PFSK-1 (cell line): ENCODE data around the gene MTUS2.

Experiments
- FOXP2 ChIP-seq: optimal IDR thresholded peaks from 2 replicates; pipeline ENCODE3; 2011; ENCODE audit warnings: borderline replicate concordance, control low read depth, inconsistent platforms; ENCODE audit not compliant: insufficient read depth; ENCODE audit errors: extremely low read length, extremely low read depth
- POLR2AphosphoS5 ChIP-seq: IDR thresholded peaks from 2 replicates; pipeline ENCODE4 v1.6.1; 2012; ENCODE audit warnings: low read depth, mild to moderate bottlenecking, control low read depth, low read length, moderate library complexity
- REST ChIP-seq, 2 experiments: IDR thresholded peaks; 2 replicates each; pipeline versions ENCODE4 v1.6.1 to v1.8.0; 2011 to 2012; ENCODE audit warnings: low read depth in 2 of 2, low read length in 2 of 2, control low read depth in 1 of 2, inconsistent platforms in 1 of 2, mild to moderate bottlenecking in 1 of 2, moderate library complexity in 1 of 2; ENCODE audit not compliant: insufficient read depth in 1 of 2
- SIN3A ChIP-seq: IDR thresholded peaks from 2 replicates; pipeline ENCODE4 v1.6.1; 2012; ENCODE audit warnings: mild to moderate bottlenecking, low read length, moderate library complexity, borderline replicate concordance; ENCODE audit not compliant: insufficient read depth
- TAF1 ChIP-seq: IDR thresholded peaks from 2 replicates; pipeline ENCODE4 v1.6.1; 2012; ENCODE audit warnings: low read length, control low read depth, borderline replicate concordance; ENCODE audit not compliant: insufficient read depth

MTUS2 gene

GRCh38 chr13:29510651-29511084, 690.5 kb downstream of the MTUS2 start:
- TF ChIP-seq SIN3A, result no peak
- TF ChIP-seq FOXP2, result no peak
- no peak for TF ChIP-seq POLR2AphosphoS5
- no peak for TF ChIP-seq REST (IDR thresholded peaks at IDR 0.05; ENCODE audit: insufficient read depth in 1 of 2, low read depth in 2 of 2, low read length in 2 of 2)
- no peak for TF ChIP-seq TAF1

- no peak for TF ChIP-seq SIN3A
These were observed 691.1 kb downstream of the MTUS2 start for GRCh38 chr13:29511106-29511796.

GRCh38 chr13:29511980-29512379, 691.8 kb downstream of the MTUS2 start:
- TF ChIP-seq FOXP2 (no peak), SIN3A (no peak), REST (IDR thresholded peaks at IDR 0.05; ENCODE audit: insufficient read depth in 1 of 2, low read depth in 2 of 2, low read length in 2 of 2) (no peak), TAF1 (no peak), POLR2AphosphoS5 (no peak)

GRCh38 chr13:29513002-29513980, 693.2 kb downstream of the MTUS2 start:
- no peak for TF ChIP-seq REST (IDR thresholded peaks at IDR 0.05; ENCODE audit: insufficient read depth in 1 of 2, low read depth in 2 of 2, low read length in 2 of 2)
- TF ChIP-seq FOXP2, result no peak
- TF ChIP-seq POLR2AphosphoS5, result no peak
- TF ChIP-seq SIN3A, result no peak
- no peak for TF ChIP-seq TAF1

- TF ChIP-seq SIN3A (no peak), REST (IDR thresholded peaks at IDR 0.05; ENCODE audit: insufficient read depth in 1 of 2, low read depth in 2 of 2, low read length in 2 of 2) (no peak)
These were observed 694.0 kb downstream of the MTUS2 start for GRCh38 chr13:29513981-29514719.
